A549 (cell line): ENCODE data around the gene STAP2. TPM values are rescaled to one million over a fixed set of nuclear protein-coding genes. Genes with fewer than 3 reads are reported as not detected.

ENCODE experiments used
- ATAC-seq, 2 experiments: fragments of 200-7000 bp in 1 of 2; fragments of >200 bp in 1 of 2; cut with Nextera tagmentation in 1 of 2; cut with Tn5 transposase in 1 of 2; 3 replicates each; pipeline versions ENCODE4 v1.8.0 to v1.9.1; 2018 to 2020; ENCODE audit warnings: mild to moderate bottlenecking in 1 of 2, moderate library complexity in 1 of 2
- CTCF ChIA-PET: fragments of 300-600 bp; sonication (Branson Sonifier 250); formaldehyde crosslinking; extraction: SDS; loops from one replicate; lab custom pipeline; 2021; ENCODE audit warnings: antibody characterized with exemption, inconsistent platforms; lab: Yijun Ruan, JAX
- POLR2A ChIA-PET: fragments of 350-600 bp; formaldehyde crosslinking; extraction: SDS; loops from one replicate; lab custom pipeline; 2021; ENCODE audit warnings: antibody characterized with exemption, inconsistent platforms; lab: Yijun Ruan, JAX
- DNase-seq, 2 experiments: peaks; one replicate each; pipeline versions ENCODE4 v3.0.0 to v3.0.0-alpha.2; 2011 to 2016; ENCODE audit warnings: low read depth in 1 of 2, low spot score in 1 of 2
- FAIRE-seq: peaks from 2 replicates; lab custom pipeline; 2011; peaks lifted over from hg19 to GRCh38; lab: Jason Lieb, UNC
- H3K27ac ChIP-seq, 2 experiments: fragments of >200 bp; sonication (Bioruptor Twin); formaldehyde crosslinking; 3 replicates each; pipeline ENCODE4 v1.5.1; 2016 to 2017
- H3K4me1 ChIP-seq: fragments of >200 bp; sonication (Bioruptor Twin); formaldehyde crosslinking; 3 replicates; pipeline ENCODE4 v1.6.1; 2016
- H3K4me2 ChIP-seq: fragments of >200 bp; sonication (Bioruptor Twin); formaldehyde crosslinking; 3 replicates; pipeline ENCODE4 v1.6.1; 2016
- H3K4me3 ChIP-seq: fragments of >200 bp; sonication (Bioruptor Twin); formaldehyde crosslinking; 3 replicates; pipeline ENCODE4 v1.5.1; 2016
- H3K9me3 ChIP-seq: fragments of >200 bp; sonication (Bioruptor Twin); formaldehyde crosslinking; 3 replicates; pipeline ENCODE4 v1.6.1; 2016
- BHLHE40 ChIP-seq: IDR thresholded peaks from 2 replicates; pipeline ENCODE4 v1.6.1; 2012; ENCODE audit warnings: low read depth, low read length, inconsistent platforms
- CEBPB ChIP-seq, 2 experiments: fragments of >200 bp in 1 of 2; sonication (Bioruptor Twin) in 1 of 2; formaldehyde crosslinking in 1 of 2; IDR thresholded peaks; 2 replicates each; pipeline ENCODE4 v1.6.1; 2012 to 2016
- CHD2 ChIP-seq: fragments of 150-350 bp; IDR thresholded peaks from 2 replicates; pipeline ENCODE4 v1.6.1; 2014; ENCODE audit warnings: low read length; ENCODE audit not compliant: partially characterized antibody
- E2F6 ChIP-seq: IDR thresholded peaks from 2 replicates; pipeline ENCODE4 v1.6.1; 2012; ENCODE audit warnings: low read depth, borderline replicate concordance
- EHF ChIP-seq: fragments of 250-450 bp; sonication (Bioruptor Pico); IDR thresholded peaks from 2 replicates; pipeline ENCODE4 v1.5.0; 2020; ENCODE audit warnings: mild to moderate bottlenecking
- EP300 ChIP-seq, 2 experiments: fragments of >200 bp; sonication (Bioruptor Twin); formaldehyde crosslinking; IDR thresholded peaks; 2 replicates in 1 of 2; 3 replicates in 1 of 2; pipeline ENCODE4 v1.6.1; 2016 to 2017
- FOSL2 ChIP-seq, 2 experiments: fragments of 450-650 bp in 1 of 2; fragments of >200 bp in 1 of 2; sonication (Bioruptor Twin) in 1 of 2; formaldehyde crosslinking; IDR thresholded peaks; 2 replicates each; pipeline versions ENCODE4 v1.5.0 to v1.6.1; 2016 to 2020; ENCODE audit warnings: mild to moderate bottlenecking in 1 of 2, moderate library complexity in 1 of 2
- HOXA7 ChIP-seq: fragments of 250-450 bp; sonication (Bioruptor Pico); IDR thresholded peaks from 2 replicates; pipeline ENCODE4 v1.5.0; 2020; ENCODE audit warnings: mild to moderate bottlenecking, moderate library complexity
- JUN ChIP-seq, 2 experiments: fragments of >200 bp; sonication (Bioruptor Twin); formaldehyde crosslinking; IDR thresholded peaks; 2 replicates in 1 of 2; 3 replicates in 1 of 2; pipeline ENCODE4 v1.6.1; 2016 to 2017
- MAFK ChIP-seq: fragments of 450-650 bp; IDR thresholded peaks from 2 replicates; pipeline ENCODE4 v1.6.1; 2014; ENCODE audit not compliant: partially characterized antibody
- NFE2L2 ChIP-seq: fragments of 150-350 bp; conservative IDR thresholded peaks from 2 replicates; pipeline ENCODE4 v1.6.1; 2014; ENCODE audit warnings: low read length
- NPAS2 ChIP-seq: fragments of 250-450 bp; sonication (Bioruptor Pico); IDR thresholded peaks from 2 replicates; pipeline ENCODE4 v1.8.0; 2022; ENCODE audit warnings: mild to moderate bottlenecking, moderate library complexity, borderline replicate concordance
- POLR2AphosphoS2 ChIP-seq: conservative IDR thresholded peaks from 2 replicates; pipeline ENCODE4 v1.6.1; 2012; ENCODE audit warnings: low read length, improper control_type of control experiment, inconsistent platforms
- RAD21 ChIP-seq, 2 experiments: fragments of >200 bp in 1 of 2; sonication (Bioruptor Twin) in 1 of 2; formaldehyde crosslinking in 1 of 2; IDR thresholded peaks in 1 of 2; conservative IDR thresholded peaks in 1 of 2; 2 replicates in 1 of 2; 3 replicates in 1 of 2; pipeline ENCODE4 v1.6.1; 2012 to 2018; ENCODE audit warnings: inconsistent platforms in 1 of 2
- RARB ChIP-seq: fragments of 250-450 bp; sonication (Bioruptor Pico); IDR thresholded peaks from 2 replicates; pipeline ENCODE4 v1.8.0; 2021; ENCODE audit warnings: mild to moderate bottlenecking, moderate library complexity
- REST ChIP-seq: fragments of 200-600 bp; sonication (generic); IDR thresholded peaks from 2 replicates; pipeline ENCODE4 v1.6.1; 2016; ENCODE audit warnings: antibody characterized with exemption, mild to moderate bottlenecking, moderate library complexity
- SREBF2 ChIP-seq: fragments of 450-650 bp; IDR thresholded peaks from 2 replicates; pipeline ENCODE4 v1.6.1; 2014; ENCODE audit warnings: mild to moderate bottlenecking, moderate library complexity
- TFCP2L1 ChIP-seq: fragments of 250-450 bp; sonication (Bioruptor Pico); IDR thresholded peaks from 2 replicates; pipeline ENCODE4 v1.5.0; 2021; ENCODE audit warnings: mild to moderate bottlenecking
- TP53 ChIP-seq: fragments of 250-450 bp; sonication (Bioruptor Pico); IDR thresholded peaks from 2 replicates; pipeline ENCODE4 v1.5.0; 2021; ENCODE audit warnings: mild to moderate bottlenecking, moderate library complexity
- ZC3H11A ChIP-seq: fragments of 450-650 bp; IDR thresholded peaks from 2 replicates; pipeline ENCODE4 v1.6.1; 2014; ENCODE audit warnings: antibody characterized with exemption, mild to moderate bottlenecking
- WGBS: methylation state at CpG from one replicate; pipeline ENCODE4 v1.1.6; 2017; ENCODE audit errors: missing lambda C conversion rate; 5-methylcytosine and 5-hydroxymethylcytosine counted together
- polyA plus RNA-seq, 4 experiments: library from polyadenylated mRNA; depleted of rRNA in 3 of 4; stranded (reverse); fragments of >200 nt; fragmentation: RNase III in 1 of 4; extraction: RNeasy Plus Mini Kit Qiagen cat#74134 plus additional on column Dnase treatment in 1 of 4; gene quantifications; 2 replicates in 3 of 4; 3 replicates in 1 of 4; pipeline ENCODE4 v1.2.3, GENCODE V29; 2011 to 2017
- TF ChIP-seq, protein P1 (sequence below): IDR thresholded peaks from 2 replicates; pipeline ENCODE4 v1.6.1; 2012
- TF ChIP-seq, protein P2 (sequence below): IDR thresholded peaks from 2 replicates; pipeline ENCODE4 v1.6.1; 2012
- TF ChIP-seq, protein P3 (sequence below): fragments of 450-650 bp; IDR thresholded peaks from 2 replicates; pipeline ENCODE4 v1.6.1; 2014; ENCODE audit warnings: antibody characterized with exemption

The STAP2 gene
- polyA plus RNA-seq, 2 of the 4 experiments (the other 2 are of a cell fraction) = 0.19 TPM; not detected in 1

DNA sequence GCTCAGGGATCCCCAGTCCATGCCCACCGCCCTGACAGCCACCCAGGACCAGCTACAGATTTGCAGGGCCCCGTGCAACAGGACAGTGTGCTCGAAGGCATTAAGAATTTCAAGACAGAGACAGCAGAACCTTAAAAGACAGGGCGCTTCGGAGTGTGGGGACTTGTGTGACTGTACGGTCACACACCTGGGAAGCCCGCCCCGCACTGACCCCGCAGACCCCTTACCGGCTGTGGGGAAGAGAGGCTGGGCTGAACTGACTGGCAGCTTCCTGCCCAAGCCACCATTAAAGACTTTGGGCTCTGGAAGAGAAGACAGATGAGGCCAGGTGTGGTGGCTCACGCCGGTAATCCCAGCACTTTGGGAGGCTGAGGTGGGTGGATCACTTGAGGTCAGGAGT is 14.4 kb downstream of the STAP2 start:
- 82% methylated on average over 5 of the region's 12 CpGs for WGBS
- ChIA-PET POLR2A (no interaction called here), CTCF (interaction anchor here (1.3 to 2.3 kb wide), 2 partner anchors 18 to 58 kb away, joined by 3 to 8 read pairs; no protein-coding TSS in a partner anchor)
- H3K27ac ChIP-seq = no peak overlapping the region
- no peak for TF ChIP-seq POLR2AphosphoS2
- no peak for TF ChIP-seq RAD21 (conservative IDR thresholded peaks at IDR 0.05 in 1 of 2, IDR thresholded peaks at IDR 0.05 in 1 of 2)
- TF ChIP-seq, protein P1, sequence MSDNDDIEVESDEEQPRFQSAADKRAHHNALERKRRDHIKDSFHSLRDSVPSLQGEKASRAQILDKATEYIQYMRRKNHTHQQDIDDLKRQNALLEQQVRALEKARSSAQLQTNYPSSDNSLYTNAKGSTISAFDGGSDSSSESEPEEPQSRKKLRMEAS = no peak
- TF ChIP-seq BHLHE40 = no peak
- no peak for TF ChIP-seq CHD2
- no peak for TF ChIP-seq ZC3H11A
- TF ChIP-seq NPAS2 (CRISPR knock-in tag) = no peak
- no peaks in the 10 kb centered on the region for H3K4me1 ChIP-seq
- ATAC-seq (no peak), DNase-seq (no peak), FAIRE-seq (no peak)
- H3K9me3 ChIP-seq = no peaks in the 10 kb centered on the region; the same call in 2 of the 3 replicates
- no peak overlapping the region for H3K4me2 ChIP-seq
- H3K4me3 ChIP-seq = no peak overlapping the region

GRCh38 chr19:4323692-4324091 is 14.9 kb downstream of the STAP2 start:
- H3K4me2 ChIP-seq = no peak overlapping the region
- CTCF ChIA-PET = interaction anchor here (0.6 to 2.3 kb wide), 3 partner anchors 18 to 111 kb away, joined by 3 to 8 read pairs (median 6); no protein-coding TSS in a partner anchor
- DNase-seq (no peak), FAIRE-seq (no peak), ATAC-seq (no peak)
- POLR2A ChIA-PET = interaction anchor here (0.6 to 1.3 kb wide), 2 partner anchors 9 to 19 kb away, joined by 3 to 4 read pairs; partner anchors contain the start of gene MPND
- no peak for TF ChIP-seq FOSL2 (IDR thresholded peaks at IDR 0.05)
- no peak for TF ChIP-seq FOSL2 (CRISPR knock-in tag; IDR thresholded peaks at IDR 0.05)
- TF ChIP-seq CHD2 = no peak
- TF ChIP-seq NPAS2 (CRISPR knock-in tag) = no peak
- no peak for TF ChIP-seq EP300 (IDR thresholded peaks at IDR 0.05)
- no peak for TF ChIP-seq NFE2L2
- no peak for TF ChIP-seq HOXA7 (CRISPR knock-in tag)
- no peak for TF ChIP-seq TP53
- TF ChIP-seq, protein P2, sequence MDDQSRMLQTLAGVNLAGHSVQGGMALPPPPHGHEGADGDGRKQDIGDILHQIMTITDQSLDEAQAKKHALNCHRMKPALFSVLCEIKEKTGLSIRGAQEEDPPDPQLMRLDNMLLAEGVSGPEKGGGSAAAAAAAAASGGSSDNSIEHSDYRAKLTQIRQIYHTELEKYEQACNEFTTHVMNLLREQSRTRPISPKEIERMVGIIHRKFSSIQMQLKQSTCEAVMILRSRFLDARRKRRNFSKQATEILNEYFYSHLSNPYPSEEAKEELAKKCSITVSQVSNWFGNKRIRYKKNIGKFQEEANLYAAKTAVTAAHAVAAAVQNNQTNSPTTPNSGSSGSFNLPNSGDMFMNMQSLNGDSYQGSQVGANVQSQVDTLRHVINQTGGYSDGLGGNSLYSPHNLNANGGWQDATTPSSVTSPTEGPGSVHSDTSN = no peak
- no peak for TF ChIP-seq SREBF2
- TF ChIP-seq TFCP2L1 (CRISPR knock-in tag) = no peak
- no peak for TF ChIP-seq MAFK
- TF ChIP-seq, protein P3, sequence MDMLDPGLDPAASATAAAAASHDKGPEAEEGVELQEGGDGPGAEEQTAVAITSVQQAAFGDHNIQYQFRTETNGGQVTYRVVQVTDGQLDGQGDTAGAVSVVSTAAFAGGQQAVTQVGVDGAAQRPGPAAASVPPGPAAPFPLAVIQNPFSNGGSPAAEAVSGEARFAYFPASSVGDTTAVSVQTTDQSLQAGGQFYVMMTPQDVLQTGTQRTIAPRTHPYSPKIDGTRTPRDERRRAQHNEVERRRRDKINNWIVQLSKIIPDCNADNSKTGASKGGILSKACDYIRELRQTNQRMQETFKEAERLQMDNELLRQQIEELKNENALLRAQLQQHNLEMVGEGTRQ = no peak
- TF ChIP-seq JUN (IDR thresholded peaks at IDR 0.05) = no peak
- TF ChIP-seq CEBPB (IDR thresholded peaks at IDR 0.05) = no peak
- no peak for TF ChIP-seq ZC3H11A
- TF ChIP-seq E2F6 = no peak
- no peak for TF ChIP-seq POLR2AphosphoS2
- TF ChIP-seq RARB = no peak
- TF ChIP-seq EHF = no peak
- no peak for TF ChIP-seq REST
- no peak overlapping the region for H3K27ac ChIP-seq
- H3K4me3 ChIP-seq = no peak overlapping the region
- WGBS = 93% methylated on average over 3 of the region's 9 CpGs
- no peaks in the 10 kb centered on the region for H3K4me1 ChIP-seq
- H3K9me3 ChIP-seq = no peaks in the 10 kb centered on the region; the same call in 2 of the 3 replicates
